GM12878 (cell line): ENCODE measurements around the gene SELENOO.

Experiments
- BCLAF1 ChIP-seq: fragments of 450-650 bp; IDR thresholded peaks from 2 replicates; pipeline ENCODE4 v1.6.1; 2017; ENCODE audit warnings: antibody characterized with exemption, mild to moderate bottlenecking, moderate library complexity
- CBX5 ChIP-seq: sonication (generic); IDR thresholded peaks from 2 replicates; pipeline ENCODE4 v1.6.1; 2016; ENCODE audit warnings: low read depth, moderate library complexity, mild to moderate bottlenecking, inconsistent platforms
- EP300 ChIP-seq, 2 experiments: fragments of 150-350 bp in 1 of 2; IDR thresholded peaks; 2 replicates each; pipeline ENCODE4 v1.6.1; 2011 to 2012; ENCODE audit warnings: low read depth in 2 of 2, low read length in 2 of 2, borderline replicate concordance in 1 of 2, improper control_type of control experiment in 1 of 2, inconsistent platforms in 1 of 2; ENCODE audit not compliant: control insufficient read depth in 1 of 2
- POLR2AphosphoS5 ChIP-seq: IDR thresholded peaks from 2 replicates; pipeline ENCODE4 v1.6.1; 2011; ENCODE audit warnings: mild to moderate bottlenecking, low read length, inconsistent platforms
- ZNF274 ChIP-seq: IDR thresholded peaks from one replicate; pipeline ENCODE4 v1.8.0; 2011; ENCODE audit not compliant: insufficient read length, insufficient read depth

DNA sequence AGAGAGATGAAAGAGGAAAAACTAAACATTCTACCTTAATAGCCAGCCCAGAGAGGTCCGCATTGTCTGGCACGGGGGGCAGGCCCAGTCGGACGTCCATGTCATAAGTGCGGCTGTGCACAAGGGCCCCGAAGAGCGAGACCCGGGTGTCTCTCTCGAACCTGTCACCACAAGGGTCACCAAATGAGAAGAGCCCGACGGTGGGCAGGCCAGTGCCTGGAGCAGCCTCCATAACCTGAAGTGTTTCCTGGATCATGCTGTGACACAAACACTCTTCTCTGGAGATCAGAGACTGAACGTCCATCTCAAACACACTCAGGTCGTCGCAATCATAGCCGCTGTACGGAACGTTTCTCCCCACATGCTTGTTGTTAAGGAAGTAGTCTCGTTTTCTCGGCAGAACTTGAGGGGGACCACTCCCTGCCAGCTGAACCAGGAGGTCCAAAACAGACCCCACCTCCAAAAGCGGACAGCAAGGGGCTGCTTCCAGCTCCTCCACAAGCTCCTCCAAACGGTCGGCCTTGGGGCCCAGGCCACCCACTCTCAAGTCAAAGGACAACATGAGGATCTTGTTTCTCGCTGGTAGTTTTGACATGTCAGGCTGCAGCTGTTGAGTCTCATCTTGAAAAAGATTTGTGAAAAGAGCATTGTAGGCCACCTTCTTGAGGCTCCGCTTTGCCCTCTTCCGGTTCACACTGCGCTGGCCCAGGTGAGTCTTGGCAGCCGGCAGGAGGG lies 43.0 kb downstream of the SELENOO start:
- TF ChIP-seq POLR2AphosphoS5 (no peak), CBX5 (no peak), EP300 (IDR thresholded peaks at IDR 0.05; ENCODE audit: borderline replicate concordance in 1 of 2, control insufficient read depth in 1 of 2, low read depth in 2 of 2, low read length in 2 of 2) (no peak), ZNF274 (no peak), BCLAF1 (no peak)
